Stimulated activated CD8-positive, alpha-beta memory T cell treated with anti-CD3 and anti-CD28 coated beads, Interleukin-4, amount 100 ng/mL, for 48 hours (primary cell): ENCODE results near the gene IGFBP7.

Experiments
- DNase-seq: peaks from one replicate; pipeline ENCODE4 v3.0.0-alpha.2; 2020

IGFBP7 gene

GRCh38 chr4:57127361-57127760 is 17.2 kb upstream of the IGFBP7 start:
- no peak for DNase-seq

GRCh38 chr4:57125996-57126395 is 15.8 kb upstream of the IGFBP7 start:
- DNase-seq, result no peak

GRCh38 chr4:57124145-57124544 is 14.0 kb upstream of the IGFBP7 start:
- no peak for DNase-seq

DNA sequence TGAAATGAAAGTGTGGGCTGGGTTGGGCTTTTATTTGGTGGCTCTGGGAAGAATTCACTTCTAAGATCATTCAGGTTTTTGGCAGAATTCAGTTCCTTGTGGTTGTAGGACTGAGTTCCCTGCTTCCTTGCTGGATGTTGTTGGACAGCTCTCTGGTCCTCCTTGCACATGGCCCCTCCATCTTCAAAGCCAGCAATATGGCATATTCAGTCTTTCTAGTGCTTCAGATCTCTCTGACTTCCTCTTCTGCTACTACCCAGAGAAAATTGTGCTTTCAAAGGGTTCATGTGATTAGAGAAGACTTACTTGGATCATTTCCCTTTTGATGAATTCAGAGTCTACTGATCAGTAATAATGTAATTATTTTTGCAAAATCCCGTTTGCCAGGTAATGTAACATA is 12.8 kb upstream of the IGFBP7 start:
- no peak for DNase-seq

DNA sequence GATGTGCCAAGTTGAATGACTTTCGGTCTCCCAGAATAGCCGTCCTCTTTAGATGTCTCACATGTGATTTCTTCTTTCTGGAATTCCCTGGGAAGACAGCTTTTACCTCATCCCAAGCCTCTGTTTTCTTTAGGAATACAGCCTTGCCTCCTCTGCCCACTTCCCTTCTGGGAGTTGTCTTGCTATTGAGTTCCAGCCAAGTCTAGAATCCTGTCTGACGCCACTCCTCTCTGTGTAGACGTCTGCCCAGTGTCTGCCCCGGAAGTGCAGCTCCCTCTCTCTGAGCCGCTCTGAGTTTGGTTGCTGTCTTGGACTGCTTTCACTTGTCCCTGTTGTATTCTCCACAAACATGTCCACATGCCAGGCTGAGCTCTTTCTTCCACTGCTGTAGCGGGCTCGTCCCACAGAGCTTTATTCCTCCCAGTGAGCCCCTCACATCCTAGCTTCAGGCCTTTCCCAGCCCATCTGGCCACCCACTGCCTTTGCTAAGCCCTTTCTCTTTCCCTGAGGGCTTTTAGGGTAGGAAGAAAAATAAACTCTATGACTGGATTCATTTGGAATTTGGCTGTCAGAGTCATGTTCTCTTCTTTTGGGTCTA is 9.0 kb upstream of the IGFBP7 start:
- no peak for DNase-seq

DNA sequence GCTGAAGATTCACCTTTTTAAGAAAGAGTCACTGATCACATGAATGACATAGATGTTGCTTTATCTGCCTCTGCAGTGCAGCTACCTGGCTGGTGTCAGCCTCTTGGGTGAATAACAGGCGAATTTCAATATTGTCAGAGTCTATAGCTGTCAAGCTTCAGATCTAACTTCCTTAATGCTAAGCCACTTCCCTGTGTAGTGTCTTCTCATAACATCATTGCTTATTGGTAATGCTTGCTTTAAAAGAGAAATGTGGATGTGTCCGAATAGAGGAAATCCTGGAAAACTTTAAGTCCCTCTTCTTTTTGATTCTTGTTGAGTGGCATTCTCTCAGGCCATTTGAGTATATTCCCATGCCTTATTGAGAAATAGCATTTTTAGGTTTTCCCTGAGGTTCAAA is 7.3 kb upstream of the IGFBP7 start:
- no peak for DNase-seq

DNA sequence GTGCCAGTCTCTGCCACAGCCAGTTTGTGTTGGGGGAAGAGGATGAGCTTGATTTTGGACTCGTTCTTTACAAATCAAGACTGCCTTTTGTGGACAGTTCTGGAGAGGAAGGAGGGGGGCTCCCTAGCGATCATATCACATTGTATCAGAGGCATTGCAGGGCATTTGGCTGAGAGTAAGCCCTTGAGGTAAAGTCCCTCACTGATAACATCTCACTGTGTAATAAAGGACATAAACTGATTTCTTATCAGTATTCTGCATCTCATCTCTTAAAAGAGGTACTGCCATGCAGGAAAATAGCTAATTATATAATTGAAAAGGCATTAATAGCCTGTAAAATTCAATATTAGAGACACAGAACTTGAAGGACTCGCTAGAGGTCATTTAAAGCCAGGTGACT is 6.1 kb upstream of the IGFBP7 start:
- no peak for DNase-seq

DNA sequence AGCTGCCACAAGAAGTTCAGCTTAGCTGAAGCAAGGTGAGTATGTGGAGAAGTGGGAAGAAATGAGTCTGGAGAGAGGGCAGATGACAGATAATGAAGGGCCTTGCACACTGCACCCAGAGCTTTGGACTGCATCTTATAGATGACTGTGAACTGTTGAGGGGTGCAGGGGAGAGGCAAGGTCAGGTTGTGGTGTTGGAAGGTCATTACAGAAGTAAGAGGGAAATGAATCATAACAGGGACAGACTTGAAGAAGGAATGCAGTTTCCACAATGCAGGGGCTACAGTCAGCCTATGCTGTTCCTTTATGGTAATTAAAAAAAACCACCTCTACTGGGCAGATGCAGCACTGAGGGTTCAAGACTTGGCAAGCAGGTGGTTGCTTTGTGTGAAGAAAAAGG is 4.8 kb upstream of the IGFBP7 start:
- DNase-seq, result no peak

GRCh38 chr4:57113870-57114269 is 3.7 kb upstream of the IGFBP7 start:
- no peak for DNase-seq

GRCh38 chr4:57110640-57111511 is 691 bp upstream of the IGFBP7 start:
- DNase-seq, result no peak

- DNase-seq, result no peak
These were observed 756 bp downstream of the IGFBP7 start for GRCh38 chr4:57109411-57109846.

- no peak for DNase-seq
These were observed 4.0 kb downstream of the IGFBP7 start for GRCh38 chr4:57106181-57106580.

- no peak for DNase-seq
These were observed 5.3 kb downstream of the IGFBP7 start for GRCh38 chr4:57104706-57105560.

DNA sequence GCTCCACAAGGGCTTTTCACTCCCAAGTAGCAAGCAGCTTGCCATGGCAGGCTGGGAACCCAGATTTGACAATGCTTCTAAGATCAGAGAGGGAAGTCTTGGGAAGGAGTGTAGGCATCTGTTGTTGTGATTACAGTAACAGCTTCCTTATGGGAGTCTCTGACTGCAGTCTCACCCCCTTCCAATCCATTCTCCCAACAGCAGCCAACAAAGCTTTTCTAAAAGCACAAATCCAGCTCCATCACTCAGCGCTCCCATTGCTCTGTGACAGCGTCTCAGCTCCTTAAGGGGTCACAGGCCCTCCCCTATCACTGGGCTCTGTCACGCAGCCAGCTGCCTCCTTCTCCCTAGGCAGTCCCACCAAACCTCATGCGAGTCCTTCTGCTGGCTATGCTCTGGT is 7.1 kb downstream of the IGFBP7 start:
- DNase-seq, result no peak

DNA sequence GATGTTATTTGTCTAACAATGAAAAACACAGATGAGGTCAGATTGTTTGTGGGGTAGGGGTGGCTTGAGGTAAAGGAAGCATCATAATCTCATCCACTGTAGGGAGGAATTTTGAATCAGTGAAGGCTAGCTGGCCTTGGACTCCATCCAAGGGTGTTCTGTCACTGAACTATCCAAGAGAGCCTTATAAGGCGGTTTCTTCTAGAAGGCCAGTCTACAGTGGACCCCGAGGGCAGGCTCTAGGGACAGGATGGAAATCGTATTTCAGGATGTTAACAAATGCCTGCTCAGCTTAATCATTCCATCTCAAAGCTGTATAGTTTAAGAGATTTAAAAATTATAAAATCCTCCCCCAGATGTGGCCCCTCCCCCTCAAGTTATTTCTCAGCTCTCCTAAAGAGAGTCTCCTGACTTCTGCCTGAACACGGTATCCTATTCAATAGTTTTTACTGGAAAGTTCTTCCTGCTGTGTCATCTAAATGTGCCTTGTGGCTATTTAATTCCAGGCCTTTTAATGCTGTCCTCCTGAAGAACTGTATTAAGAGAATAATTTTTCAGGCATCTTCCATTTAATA is 8.0 kb downstream of the IGFBP7 start:
- no peak for DNase-seq

DNA sequence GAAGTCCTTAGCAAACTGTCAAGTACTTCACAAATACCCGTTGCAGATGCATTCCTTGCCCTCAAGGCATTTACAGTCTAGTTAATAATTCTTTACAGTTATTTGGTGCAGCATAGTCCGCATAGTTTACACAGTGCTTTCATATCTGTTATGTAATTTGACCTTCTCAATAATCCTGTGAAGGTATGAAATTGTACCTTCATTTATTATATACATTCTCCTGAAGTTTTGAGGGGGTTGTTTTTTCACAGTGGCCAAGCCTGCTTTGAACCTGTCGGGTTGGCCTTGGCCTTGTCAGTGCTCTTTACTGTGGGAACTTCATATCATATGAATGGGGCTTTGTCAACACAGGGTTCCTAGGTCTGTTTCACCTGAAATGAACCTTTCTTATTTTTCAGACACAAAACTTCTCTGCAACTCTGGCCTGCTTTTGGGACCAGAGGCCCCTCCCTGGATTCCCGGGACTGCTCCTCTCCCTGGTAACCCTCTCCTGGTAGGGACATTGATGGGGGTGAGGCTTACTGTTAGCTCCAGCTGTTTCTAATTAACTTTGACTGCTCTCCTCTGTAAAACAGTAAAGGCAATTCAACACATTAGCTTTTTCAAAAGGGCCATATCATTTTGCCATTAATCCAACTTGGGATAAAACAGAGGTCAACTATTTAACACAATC is 9.1 kb downstream of the IGFBP7 start:
- DNase-seq, result no peak

- no peak for DNase-seq
These were observed 10.8 kb downstream of the IGFBP7 start for GRCh38 chr4:57099363-57099762.

GRCh38 chr4:57098941-57099340 is 11.2 kb downstream of the IGFBP7 start:
- DNase-seq, result no peak

- DNase-seq, result no peak
These were observed 11.8 kb downstream of the IGFBP7 start for GRCh38 chr4:57098415-57098814.

DNA sequence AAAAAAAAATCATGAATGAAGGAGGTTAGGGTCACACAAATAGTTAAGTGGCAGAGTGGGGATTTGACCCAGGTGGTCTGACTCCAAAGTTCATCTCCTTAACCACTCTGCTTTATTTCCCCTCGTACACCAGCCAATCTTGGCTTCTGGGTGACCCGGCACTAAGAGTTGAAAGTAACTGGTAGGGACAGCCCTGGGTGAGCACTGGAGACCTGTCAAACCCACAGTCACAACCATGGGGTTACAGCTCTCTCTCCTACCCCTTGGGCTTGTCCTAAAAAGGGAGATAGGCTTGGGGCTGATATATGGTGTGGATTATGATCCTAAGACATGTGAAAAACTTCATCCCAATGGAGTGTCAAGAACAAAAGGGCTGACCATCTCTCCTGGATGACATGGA is 12.5 kb downstream of the IGFBP7 start:
- no peak for DNase-seq

DNA sequence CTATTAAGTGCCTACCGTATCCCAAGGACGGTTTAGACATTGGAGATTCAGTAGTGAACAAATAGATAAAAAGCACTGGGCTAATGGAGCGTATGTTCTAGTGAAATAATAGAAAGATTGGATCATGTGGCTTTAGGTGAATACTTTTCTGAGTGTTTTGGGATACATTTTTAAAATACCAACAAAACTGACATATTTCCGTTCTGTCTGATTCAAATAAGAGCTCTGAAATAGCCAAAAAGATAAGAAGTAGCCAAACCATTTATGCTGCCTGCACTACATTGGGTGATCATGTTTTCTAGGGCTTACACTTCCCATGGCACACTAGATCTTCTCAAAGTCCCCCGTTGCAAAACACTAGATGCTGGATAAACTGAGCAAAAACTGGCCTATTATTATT is 14.2 kb downstream of the IGFBP7 start:
- DNase-seq, result no peak

GRCh38 chr4:57095245-57095644 is 14.9 kb downstream of the IGFBP7 start:
- DNase-seq, result no peak

GRCh38 chr4:57094832-57095223 is 15.4 kb downstream of the IGFBP7 start:
- no peak for DNase-seq
